B cell (primary cell): ENCODE results near the gene TMEM151A. TPM values are rescaled to one million over a fixed set of nuclear protein-coding genes. Genes with fewer than 3 reads are reported as not detected.

Experiments used
- ATAC-seq: fragments of 200-7000 bp; cut with Tn5 transposase; one replicate; pipeline ENCODE4 v1.10.0; 2021; ENCODE audit warnings: low read depth, mild to moderate bottlenecking, moderate number of reproducible peaks, moderate library complexity
- CTCF ChIA-PET: fragments of 350-600 bp; sonication (Branson Sonifier 250); formaldehyde crosslinking; loops from one replicate; lab custom pipeline; 2021; ENCODE audit warnings: antibody characterized with exemption, inconsistent platforms; lab: Charles Lee
- POLR2A ChIA-PET: fragments of 350-600 bp; sonication (Branson Sonifier 250); formaldehyde crosslinking; loops from one replicate; lab custom pipeline; 2021; ENCODE audit warnings: antibody characterized with exemption; lab: Charles Lee
- DNase-seq: peaks from one replicate; pipeline ENCODE4 v3.0.0; 2013
- H2AFZ ChIP-seq: 2 replicates; pipeline ENCODE4 v1.6.1; 2012; ENCODE audit warnings: mild to moderate bottlenecking, low read depth, low read length; ENCODE audit not compliant: insufficient read depth, poor library complexity, severe bottlenecking
- H3K27ac ChIP-seq, 2 donors: 1 replicate in 1 of 2; 2 replicates in 1 of 2; pipeline ENCODE4 v1.5.1; 2012 to 2013; ENCODE audit warnings: low read length in 2 of 2, mild to moderate bottlenecking in 2 of 2, moderate library complexity in 1 of 2
- H3K27me3 ChIP-seq, 4 experiments: fragments of 200-600 bp in 1 of 4; sonication (generic) in 1 of 4; replicated peaks in 1 of 4; 1 replicate in 2 of 4; 2 replicates in 2 of 4; pipeline versions ENCODE4 v1.6.1 to v1.7.0; 2013 to 2016; ENCODE audit warnings: low read length in 3 of 4, mild to moderate bottlenecking in 2 of 4, mixed read lengths in 1 of 4, moderate library complexity in 1 of 4; ENCODE audit not compliant: insufficient read depth in 4 of 4, control insufficient read depth in 3 of 4; ENCODE audit errors: control extremely low read depth in 1 of 4
- H3K36me3 ChIP-seq, 2 experiments: replicated peaks in 1 of 2; 1 replicate in 1 of 2; 2 replicates in 1 of 2; pipeline versions ENCODE4 v1.6.1 to v1.7.1; 2013; ENCODE audit warnings: low read length in 1 of 2; ENCODE audit not compliant: insufficient read depth in 2 of 2, control insufficient read depth in 1 of 2; ENCODE audit errors: control extremely low read depth in 1 of 2, extremely low read depth in 1 of 2
- H3K4me1 ChIP-seq, 2 donors: fragments of 200-600 bp in 1 of 2; sonication (generic) in 1 of 2; 1 replicate in 1 of 2; 2 replicates in 1 of 2; pipeline versions ENCODE4 v1.5.1 to v1.6.1; 2013 to 2017; ENCODE audit warnings: low read length in 2 of 2; ENCODE audit not compliant: control insufficient read depth in 2 of 2, insufficient read depth in 2 of 2
- H3K4me2 ChIP-seq: replicated peaks from 2 replicates; pipeline ENCODE3; 2012; ENCODE audit warnings: mild to moderate bottlenecking, low read depth, low read length; ENCODE audit not compliant: poor library complexity, severe bottlenecking
- H3K4me3 ChIP-seq, 5 experiments: fragments of 200-600 bp in 1 of 5; sonication (generic) in 1 of 5; 1 replicate in 3 of 5; 2 replicates in 2 of 5; pipeline versions ENCODE4 v1.5.1 to v1.7.0; 2011 to 2016; ENCODE audit warnings: low read length in 4 of 5, mild to moderate bottlenecking in 4 of 5, low read depth in 2 of 5, control low read depth in 1 of 5, moderate library complexity in 1 of 5; ENCODE audit not compliant: insufficient read depth in 1 of 5; ENCODE audit errors: control extremely low read depth in 1 of 5, extremely low read depth in 1 of 5
- H3K79me2 ChIP-seq: fragments of 200-600 bp; sonication (generic); one replicate; pipeline ENCODE4 v1.6.0; 2016; ENCODE audit warnings: low read length; ENCODE audit not compliant: control insufficient read depth, insufficient read depth
- H3K9ac ChIP-seq: fragments of 200-600 bp; sonication (generic); 2 replicates; pipeline ENCODE4 v1.6.1; 2017; ENCODE audit warnings: mild to moderate bottlenecking, low read length, moderate library complexity
- H3K9me3 ChIP-seq, 3 donors: one replicate each; pipeline versions ENCODE4 v1.6.1 to v1.7.1; 2013; ENCODE audit warnings: low read length in 2 of 3; ENCODE audit not compliant: control insufficient read depth in 2 of 3, insufficient read depth in 1 of 3; ENCODE audit errors: control extremely low read depth in 1 of 3
- H4K20me1 ChIP-seq: 2 replicates; pipeline ENCODE4 v1.6.0; 2012; ENCODE audit warnings: mild to moderate bottlenecking, low read length; ENCODE audit not compliant: insufficient read depth, control insufficient read depth, poor library complexity, severe bottlenecking
- H3K27ac Mint-ChIP-seq: one replicate; pipeline ENCODE4 v1.8.0; 2021; ENCODE audit warnings: mixed read lengths
- H3K27me3 Mint-ChIP-seq: one replicate; pipeline ENCODE4 v1.8.0; 2021; ENCODE audit warnings: mixed read lengths
- H3K4me1 Mint-ChIP-seq: one replicate; pipeline ENCODE4 v1.8.0; 2021; ENCODE audit warnings: mixed read lengths
- H3K4me3 Mint-ChIP-seq: one replicate; pipeline ENCODE4 v1.8.0; 2021; ENCODE audit warnings: mixed read lengths
- H3K9me3 Mint-ChIP-seq: one replicate; pipeline ENCODE4 v1.8.0; 2022; ENCODE audit warnings: mixed read lengths; ENCODE audit not compliant: insufficient read depth
- EZH2 ChIP-seq: IDR thresholded peaks from 2 replicates; pipeline ENCODE4 v1.6.1; 2012; ENCODE audit warnings: borderline replicate concordance, low read depth, mild to moderate bottlenecking, moderate library complexity, low read length; ENCODE audit not compliant: insufficient read depth, poor library complexity, severe bottlenecking
- WGBS: methylation state at CpG from one replicate; pipeline ENCODE4 v1.1.5; 2013; ENCODE audit warnings: missing lambda C conversion rate; ENCODE audit not compliant: insufficient coverage; 5-methylcytosine and 5-hydroxymethylcytosine counted together
- intact Hi-C: fragments of 100-400 bp; cut with micrococcal nuclease; formaldehyde crosslinking; loops from one replicate; pipeline ENCODE4 v1.10.0; 2022
- polyA plus RNA-seq: library from polyadenylated mRNA; depleted of rRNA; stranded (reverse); fragments of >200 nt; gene quantifications from 2 replicates; pipeline ENCODE4 v1.2.3, GENCODE V29; 2012
- total RNA-seq, 2 donors: library from RNA; stranded (reverse); fragments of 120-200 nt in 1 of 2; gene quantifications; 1 replicate in 1 of 2; 2 replicates in 1 of 2; pipeline versions ENCODE4 v1.2.3 to v1.2.4, GENCODE V29; 2013 to 2022
- TF ChIP-seq, protein P1 (sequence below): fragments of 200-600 bp; IDR thresholded peaks from one replicate; pipeline ENCODE4 v1.8.0; 2022; ENCODE audit warnings: antibody characterized with exemption, mild to moderate bottlenecking

Gene TMEM151A
- total and polyA plus RNA-seq, 2 donors (not counting 1 experiment from before 2014, with no cell fraction given), result 0.17 to 1.1 TPM

DNA sequence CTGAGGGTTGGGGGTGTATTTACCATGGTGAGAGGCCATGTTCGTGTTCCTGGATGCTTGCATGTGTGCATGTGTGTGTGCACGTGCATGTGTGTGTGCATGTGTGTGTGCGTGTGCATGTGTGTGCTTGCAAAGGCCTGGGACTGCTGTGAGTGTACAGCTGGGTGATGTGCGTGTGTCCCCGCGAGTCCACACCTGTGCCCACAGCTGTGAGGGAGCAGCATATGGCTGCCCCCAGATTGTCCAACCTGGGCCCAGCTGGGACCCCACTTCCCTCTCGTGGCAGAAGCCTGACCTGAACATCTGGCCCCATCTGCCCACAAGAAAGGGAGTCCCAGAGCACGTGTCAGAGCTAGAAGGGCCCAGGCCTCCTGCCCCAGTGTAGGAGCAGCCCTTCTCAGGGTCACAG, 33.6 kb downstream of the TMEM151A start:
- DNase-seq (peak; percentile 12), ATAC-seq (no peak)
- ChIA-PET CTCF (interaction anchor here (2.1 kb wide), 1 partner anchor 13 kb away, joined by 21 read pairs; no protein-coding TSS in a partner anchor), POLR2A (no interaction called here)
- intact Hi-C loops, result no loop called here
- TF ChIP-seq, protein P1, sequence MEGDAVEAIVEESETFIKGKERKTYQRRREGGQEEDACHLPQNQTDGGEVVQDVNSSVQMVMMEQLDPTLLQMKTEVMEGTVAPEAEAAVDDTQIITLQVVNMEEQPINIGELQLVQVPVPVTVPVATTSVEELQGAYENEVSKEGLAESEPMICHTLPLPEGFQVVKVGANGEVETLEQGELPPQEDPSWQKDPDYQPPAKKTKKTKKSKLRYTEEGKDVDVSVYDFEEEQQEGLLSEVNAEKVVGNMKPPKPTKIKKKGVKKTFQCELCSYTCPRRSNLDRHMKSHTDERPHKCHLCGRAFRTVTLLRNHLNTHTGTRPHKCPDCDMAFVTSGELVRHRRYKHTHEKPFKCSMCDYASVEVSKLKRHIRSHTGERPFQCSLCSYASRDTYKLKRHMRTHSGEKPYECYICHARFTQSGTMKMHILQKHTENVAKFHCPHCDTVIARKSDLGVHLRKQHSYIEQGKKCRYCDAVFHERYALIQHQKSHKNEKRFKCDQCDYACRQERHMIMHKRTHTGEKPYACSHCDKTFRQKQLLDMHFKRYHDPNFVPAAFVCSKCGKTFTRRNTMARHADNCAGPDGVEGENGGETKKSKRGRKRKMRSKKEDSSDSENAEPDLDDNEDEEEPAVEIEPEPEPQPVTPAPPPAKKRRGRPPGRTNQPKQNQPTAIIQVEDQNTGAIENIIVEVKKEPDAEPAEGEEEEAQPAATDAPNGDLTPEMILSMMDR, result no peak
- TF ChIP-seq EZH2, result no peak
- H2AFZ ChIP-seq, result no peak overlapping the region
- Mint-ChIP-seq H3K27me3 (no peaks in the 10 kb centered on the region), H3K4me3 (no peak overlapping the region), H3K27ac (no peak overlapping the region), H3K9me3 (no peaks in the 10 kb centered on the region), H3K4me1 (peaks cover 16% of the 10 kb centered on the region)
- H3K9ac ChIP-seq, result no peak overlapping the region
- H3K4me3 ChIP-seq, result no peak overlapping the region
- H3K36me3 ChIP-seq, result no peaks in the 10 kb centered on the region
- H3K9me3 ChIP-seq, result no peaks in the 10 kb centered on the region
- H3K79me2 ChIP-seq, result no peaks in the 10 kb centered on the region
- H3K4me1 ChIP-seq, result peaks cover 15 to 25% of the 10 kb centered on the region in 2 donors
- no peak overlapping the region for H3K27ac ChIP-seq
- H3K27me3 ChIP-seq, result no peaks in the 10 kb centered on the region
- 38% methylated on average over 8 of the region's 8 CpGs for WGBS
- H3K4me2 ChIP-seq, result no peak overlapping the region
- no peaks in the 10 kb centered on the region for H4K20me1 ChIP-seq

DNA sequence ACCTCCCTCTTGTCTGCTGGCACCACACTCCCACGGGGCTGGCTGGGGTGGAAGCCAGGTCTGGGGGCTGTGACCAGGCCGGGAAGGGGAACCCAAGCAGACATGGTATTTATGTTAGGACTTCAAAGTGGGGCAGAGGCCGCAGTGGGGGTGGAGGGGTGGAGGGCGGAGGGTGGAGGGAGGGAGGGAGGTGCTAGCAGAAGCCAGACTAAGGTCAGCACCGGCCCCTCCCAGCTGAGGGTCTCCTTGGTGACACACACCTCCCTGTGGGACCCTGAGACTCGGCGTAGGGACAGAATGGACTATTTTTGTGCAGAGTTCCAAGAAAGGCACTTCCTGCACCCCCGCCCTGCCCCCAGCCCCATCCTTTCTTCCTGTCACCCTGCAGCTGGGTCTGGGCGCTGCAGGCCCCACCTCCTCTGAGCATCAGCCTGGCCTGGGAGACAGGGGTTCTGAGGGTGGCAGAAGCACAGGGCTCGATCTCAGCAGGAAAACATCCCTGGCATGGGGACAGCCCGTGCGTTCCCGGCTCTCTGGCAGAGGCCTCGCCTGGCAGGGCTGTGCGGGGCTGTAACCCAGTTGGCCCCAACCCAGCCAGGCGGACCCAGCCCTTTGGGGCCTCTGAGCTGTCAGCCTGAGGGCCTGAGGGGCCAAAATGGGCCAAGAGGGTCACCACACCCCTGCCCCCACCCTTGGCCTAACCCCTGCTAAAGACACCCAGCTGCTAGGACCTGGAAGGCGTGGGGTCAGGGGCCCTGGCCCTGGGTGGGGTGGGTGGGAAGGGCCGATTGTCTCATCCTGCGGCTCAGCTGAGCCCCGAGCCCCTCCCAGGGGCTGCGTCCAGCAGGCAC, 34.8 kb downstream of the TMEM151A start:
- H3K9me3 Mint-ChIP-seq, result no peaks in the 10 kb centered on the region
- no peaks in the 10 kb centered on the region for H4K20me1 ChIP-seq
- no peaks in the 10 kb centered on the region for H3K27me3 ChIP-seq
- ATAC-seq (no peak), DNase-seq (peak; percentile 15)
- 47% methylated on average over 15 of the region's 21 CpGs for WGBS
- H3K27me3 Mint-ChIP-seq, result no peaks in the 10 kb centered on the region
- CTCF ChIA-PET, result interaction anchor here (1.0 to 1.6 kb wide), 3 partner anchors 8 to 17 kb away, joined by 4 to 20 read pairs (median 4); no protein-coding TSS in a partner anchor
- no peak overlapping the region for H3K27ac Mint-ChIP-seq
- H3K4me3 Mint-ChIP-seq, result no peak overlapping the region
- H3K4me3 ChIP-seq, result no peak overlapping the region
- H3K27ac ChIP-seq, result no peak overlapping the region
- no peaks in the 10 kb centered on the region for H3K9me3 ChIP-seq
- no peak overlapping the region for H3K4me2 ChIP-seq
- no peak overlapping the region for H3K9ac ChIP-seq
- no peak overlapping the region for H2AFZ ChIP-seq
- intact Hi-C loops, result no loop called here
- TF ChIP-seq, protein P1, result no peak
- no peak for TF ChIP-seq EZH2
- POLR2A ChIA-PET, result interaction anchor here (0.6 to 1.6 kb wide), 3 partner anchors 14 to 251 kb away, joined by 3 to 7 read pairs (median 5); no protein-coding TSS in a partner anchor
- H3K36me3 ChIP-seq, result no peaks in the 10 kb centered on the region
- H3K4me1 ChIP-seq, result peaks cover 15 to 25% of the 10 kb centered on the region in 2 donors
- H3K79me2 ChIP-seq, result no peaks in the 10 kb centered on the region
- H3K4me1 Mint-ChIP-seq, result peaks cover 16% of the 10 kb centered on the region
